ENCODE results near the gene UBL4A.
A peak's percentile ranks its signal among the peaks of the same experiment; 100 is the strongest.

Gene UBL4A

GRCh38 chrX:154486396-154487207, at the start of gene UBL4A:
TSS of gene UBL4A (minus strand) at chrX:154486615. CDS start at chrX:154486584, 31 bp downstream.
- peak; percentile 34 for DNase-seq

- DNase-seq, result no peak
These were observed 49.5 kb upstream of the UBL4A start for GRCh38 chrX:154535892-154536291.

- DNase-seq, result peak; percentile 79
These were observed 48.3 kb upstream of the UBL4A start for GRCh38 chrX:154534526-154535322.

- no peak for DNase-seq
These were observed 46.3 kb upstream of the UBL4A start for GRCh38 chrX:154532690-154533089.

GRCh38 chrX:154531626-154532025, 45.2 kb upstream of the UBL4A start:
- DNase-seq, result no peak

GRCh38 chrX:154530286-154530685, 43.9 kb upstream of the UBL4A start:
- no peak for DNase-seq

GRCh38 chrX:154529206-154529612, 42.8 kb upstream of the UBL4A start:
- no peak for DNase-seq

- peak; percentile 52 for DNase-seq
These were observed 40.7 kb upstream of the UBL4A start for GRCh38 chrX:154526901-154527675.

- DNase-seq, result no peak
These were observed 39.4 kb upstream of the UBL4A start for GRCh38 chrX:154525606-154526490.

- no peak for DNase-seq
These were observed 33.0 kb upstream of the UBL4A start for GRCh38 chrX:154519389-154519788.

- DNase-seq, result no peak
These were observed 30.8 kb upstream of the UBL4A start for GRCh38 chrX:154517101-154517781.

- DNase-seq, result no peak
These were observed 30.3 kb upstream of the UBL4A start for GRCh38 chrX:154516656-154517100.

GRCh38 chrX:154515966-154516655, 29.7 kb upstream of the UBL4A start, which contains the start of gene FAM3A:
TSS of gene FAM3A (minus strand) at chrX:154516232. CDS start at chrX:154515772, 460 bp downstream.
- DNase-seq, result peak; percentile 87

- DNase-seq, result peak; percentile 20
These were observed 28.9 kb upstream of the UBL4A start for GRCh38 chrX:154515090-154515965.

- DNase-seq, result no peak
These were observed 27.3 kb upstream of the UBL4A start for GRCh38 chrX:154513716-154514115.

GRCh38 chrX:154512879-154513553, 26.6 kb upstream of the UBL4A start:
- DNase-seq, result no peak

GRCh38 chrX:154511761-154512160, 25.3 kb upstream of the UBL4A start:
- no peak for DNase-seq

GRCh38 chrX:154509455-154509854, 23.0 kb upstream of the UBL4A start:
- DNase-seq, result no peak

GRCh38 chrX:154508384-154508745, 21.9 kb upstream of the UBL4A start:
- DNase-seq, result no peak

All from stimulated activated naive CD4-positive, alpha-beta T cell treated with Interleukin-2 at 50 U/mL for 16 hours (primary cell).